Activated gamma-delta T cell treated with Interleukin-2 at 50 U/mL for 16 hours (primary cell): ENCODE data around the gene SLC7A1.

ENCODE experiments used
- DNase-seq: peaks from one replicate; pipeline ENCODE4 v3.0.0-alpha.2; 2020

SLC7A1 gene

DNA sequence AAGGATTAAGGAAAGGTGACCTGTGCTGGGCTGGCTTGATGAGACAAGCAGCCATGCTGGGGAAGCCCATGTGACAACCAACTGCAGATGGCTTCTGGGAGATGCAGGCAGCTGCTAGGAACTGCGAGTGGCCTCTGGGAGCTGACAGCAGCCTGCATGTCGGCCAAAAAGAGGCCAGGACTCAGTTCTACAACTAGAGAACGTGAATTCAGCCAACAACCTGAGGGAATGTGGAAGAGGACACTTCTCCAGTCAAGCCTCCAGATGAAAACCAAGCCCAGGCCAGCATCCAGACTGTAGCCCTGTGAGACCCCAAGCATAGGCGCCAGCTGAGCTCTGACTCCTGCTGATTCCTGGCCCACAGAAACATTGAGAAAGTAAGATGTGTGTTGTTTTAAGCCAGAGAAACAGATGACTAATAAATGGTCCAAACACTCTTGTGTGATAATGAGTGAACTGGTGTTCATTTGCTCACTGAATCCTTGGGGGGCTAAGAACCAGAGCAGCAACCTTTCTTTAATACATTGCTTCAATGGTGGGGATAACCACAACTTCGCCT, 45.0 kb downstream of the SLC7A1 start:
- DNase-seq: no peak

GRCh38 chr13:29548722-29549121, 46.8 kb downstream of the SLC7A1 start:
- DNase-seq: no peak

GRCh38 chr13:29547153-29547552, 48.3 kb downstream of the SLC7A1 start:
- DNase-seq: no peak

GRCh38 chr13:29546662-29547061, 48.8 kb downstream of the SLC7A1 start:
- no peak for DNase-seq

DNA sequence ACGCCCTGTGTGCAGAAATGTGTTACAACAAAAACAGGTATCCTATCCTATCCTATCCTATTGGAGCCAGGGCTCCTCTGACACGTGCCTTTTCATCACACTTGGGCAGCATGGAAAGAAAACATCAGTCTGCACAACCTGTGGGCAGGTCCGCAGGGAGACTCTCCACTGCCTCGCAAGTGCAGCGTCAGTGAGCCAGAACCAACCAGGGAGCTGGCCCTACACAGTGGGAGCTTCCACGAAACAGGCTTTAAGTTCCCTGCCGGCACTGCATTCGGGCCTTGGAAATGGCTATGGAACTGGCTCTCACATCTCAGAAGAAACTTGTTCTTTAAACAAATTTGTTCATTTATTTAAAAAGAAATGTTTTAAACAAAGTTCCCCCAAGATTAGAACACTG, 49.5 kb downstream of the SLC7A1 start:
- DNase-seq: no peak

DNA sequence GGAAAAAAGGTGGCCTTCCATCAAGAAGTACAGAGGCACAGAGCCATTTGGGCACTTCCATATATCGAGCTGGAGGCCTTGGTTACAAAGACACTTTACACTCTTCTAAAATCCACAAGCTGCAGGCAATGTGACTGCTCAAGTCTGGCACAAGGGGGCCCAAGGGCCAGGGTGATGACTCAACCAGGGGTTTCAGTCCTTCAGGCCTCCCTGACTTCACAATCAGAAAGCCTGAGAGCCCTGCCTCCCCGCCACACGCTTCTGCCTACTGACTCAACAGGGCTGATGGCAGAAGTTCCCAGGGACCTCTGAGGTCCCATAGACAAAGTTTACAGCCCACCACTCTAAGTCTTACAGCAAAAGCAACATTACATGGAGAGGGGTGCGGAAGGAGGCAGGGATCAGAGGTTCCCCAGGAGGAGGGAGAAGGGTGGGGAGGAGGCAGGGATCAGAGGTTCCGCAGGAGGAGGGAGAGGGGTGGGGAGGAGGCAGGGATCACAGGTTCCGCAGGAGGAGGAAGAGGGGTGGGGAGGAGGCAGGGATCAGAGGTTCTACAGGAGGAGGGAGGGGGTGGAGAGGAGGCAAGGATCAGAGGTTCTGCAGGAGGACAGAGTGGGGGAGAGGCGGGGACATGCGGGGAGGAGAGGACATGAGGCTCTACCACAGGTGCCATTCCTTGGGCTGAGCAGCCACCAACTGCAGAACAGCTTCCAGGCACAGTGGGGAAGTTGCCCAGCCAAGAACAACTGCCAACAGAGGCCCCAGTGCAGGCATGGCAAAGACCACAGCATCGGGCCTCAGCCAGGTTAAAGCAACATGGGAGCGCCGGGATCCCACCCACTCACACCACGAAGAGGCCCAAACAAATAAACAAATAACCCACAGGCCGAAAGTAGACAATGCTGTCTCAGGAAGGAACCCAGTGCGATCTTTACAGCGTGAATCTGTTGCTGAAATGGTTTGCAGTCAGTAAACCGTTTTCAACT, 52.0 kb downstream of the SLC7A1 start:
- DNase-seq: no peak

DNA sequence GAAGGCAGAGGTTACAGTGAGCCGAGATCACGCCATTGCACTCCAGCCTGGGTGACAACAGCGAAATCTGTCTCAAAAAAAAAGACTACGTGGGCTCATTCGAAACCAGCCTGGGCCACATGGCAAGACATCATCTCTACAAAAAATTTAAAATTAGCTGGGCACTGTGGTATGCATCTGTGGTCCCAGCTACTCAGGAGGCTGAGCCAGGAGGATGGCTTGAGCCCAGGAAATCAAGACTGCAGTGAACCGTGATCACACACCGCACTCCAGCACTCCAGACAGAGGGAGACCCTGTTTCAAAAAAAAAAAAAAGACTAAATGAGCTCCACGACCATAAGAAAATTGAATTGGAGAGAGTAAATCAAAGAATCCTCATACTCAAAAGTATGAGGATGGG, 53.1 kb downstream of the SLC7A1 start:
- DNase-seq: no peak

DNA sequence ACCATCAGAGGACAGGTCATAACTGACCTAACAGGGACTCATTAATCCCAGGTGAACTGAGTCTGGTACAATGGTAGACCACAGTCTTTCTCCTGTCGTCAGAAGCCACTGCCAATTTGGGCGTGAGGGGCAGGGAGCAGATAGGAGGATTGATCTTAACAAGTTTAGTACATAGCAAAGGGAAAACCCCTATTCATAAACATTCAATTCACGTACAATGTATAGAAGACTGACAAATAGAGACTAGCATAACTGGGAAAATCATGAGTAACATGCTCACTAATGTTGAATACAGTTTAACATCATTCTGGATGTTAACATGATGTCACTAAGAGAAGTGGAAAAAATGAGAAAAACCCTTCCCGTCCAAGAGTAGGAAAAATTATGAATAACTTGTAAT, 54.1 kb downstream of the SLC7A1 start:
- no peak for DNase-seq

GRCh38 chr13:29540799-29541198, 54.7 kb downstream of the SLC7A1 start:
- DNase-seq: no peak

- DNase-seq: no peak
Measured at GRCh38 chr13:29540334-29540733, 55.2 kb downstream of the SLC7A1 start.

- no peak for DNase-seq
Measured at GRCh38 chr13:29539856-29540255, 55.6 kb downstream of the SLC7A1 start.

DNA sequence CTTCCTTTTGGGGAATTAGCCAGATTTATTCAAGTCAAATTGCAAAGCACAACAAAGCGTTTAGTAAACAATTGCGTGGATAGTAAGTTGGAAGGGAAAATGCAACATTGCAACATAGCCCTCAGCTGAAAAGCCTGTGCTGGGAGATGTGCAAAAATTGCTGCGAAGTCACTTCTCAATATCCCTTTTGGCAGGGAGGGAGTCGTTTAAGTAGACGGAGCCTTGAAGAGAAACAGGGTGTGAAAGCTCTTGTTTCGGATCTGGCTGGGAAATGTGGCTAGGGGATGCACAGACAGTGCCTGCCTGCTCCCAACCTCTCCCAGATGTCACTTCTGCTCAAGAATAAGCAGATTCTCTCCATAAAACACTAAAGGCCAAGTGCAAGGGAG, 56.8 kb downstream of the SLC7A1 start:
- no peak for DNase-seq

GRCh38 chr13:29537736-29538651, 57.5 kb downstream of the SLC7A1 start:
- DNase-seq: no peak

GRCh38 chr13:29536853-29537252, 58.6 kb downstream of the SLC7A1 start:
- no peak for DNase-seq

GRCh38 chr13:29535663-29536655, 59.5 kb downstream of the SLC7A1 start:
- DNase-seq: no peak

DNA sequence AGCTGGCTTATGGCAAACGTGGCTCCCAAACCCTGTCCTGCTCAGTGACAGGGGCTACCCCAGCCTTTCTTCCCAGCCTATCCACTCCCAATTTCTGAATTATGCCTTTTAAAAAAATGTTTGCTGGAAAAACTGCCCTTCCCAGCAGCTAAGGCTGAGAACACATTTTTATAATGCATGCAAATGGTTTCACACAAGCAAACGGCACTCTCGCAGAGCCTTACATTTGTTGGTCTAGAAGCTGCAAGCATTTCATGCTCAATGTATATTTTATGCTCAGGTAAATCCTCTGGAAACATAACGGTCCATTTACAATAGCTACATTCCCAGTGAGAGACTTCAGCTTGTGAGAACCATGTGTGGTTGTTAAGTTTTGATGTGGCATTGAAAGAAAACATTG, 61.4 kb downstream of the SLC7A1 start:
- no peak for DNase-seq

- no peak for DNase-seq
Measured at GRCh38 chr13:29532821-29533220, 62.7 kb downstream of the SLC7A1 start.

DNA sequence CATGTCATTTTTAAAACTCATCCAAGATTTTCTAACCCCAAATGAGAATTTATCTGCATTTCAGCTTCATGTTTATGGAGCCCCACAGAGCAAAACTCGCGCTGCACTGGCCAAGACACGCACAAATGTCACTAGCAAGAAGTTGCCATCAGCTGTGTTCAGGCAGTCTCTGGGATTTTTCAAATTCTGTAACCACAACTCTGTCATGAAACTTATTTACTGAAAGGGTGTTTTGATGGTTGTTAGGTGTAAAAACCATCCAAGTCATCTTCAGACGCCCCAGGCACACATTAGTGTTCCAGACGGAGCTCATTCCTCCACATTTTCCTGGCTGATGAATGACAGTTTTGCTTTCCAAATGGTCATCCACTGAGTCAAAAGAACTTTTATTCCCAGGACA, 63.4 kb downstream of the SLC7A1 start:
- no peak for DNase-seq

GRCh38 chr13:29530901-29531300, 64.6 kb downstream of the SLC7A1 start:
- no peak for DNase-seq

DNA sequence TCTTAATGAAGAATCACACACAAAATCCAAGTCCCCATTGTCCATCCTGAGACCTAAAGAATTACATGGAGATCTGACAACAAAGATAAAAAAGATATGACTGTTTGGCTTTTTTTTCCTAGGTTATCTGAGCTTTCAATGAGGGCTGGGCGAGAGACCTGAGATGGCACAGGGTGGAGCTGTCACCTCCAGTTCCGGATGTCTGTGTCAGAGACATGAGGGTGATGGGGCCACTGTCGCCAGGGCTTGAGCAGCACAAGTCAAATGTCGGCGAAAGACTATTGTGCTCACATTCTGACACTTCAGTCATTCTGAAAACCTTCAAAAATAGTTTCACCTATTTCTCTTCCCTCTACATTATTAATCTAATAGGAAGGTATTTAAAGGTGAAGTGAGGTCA, 65.7 kb downstream of the SLC7A1 start:
- DNase-seq: no peak

DNA sequence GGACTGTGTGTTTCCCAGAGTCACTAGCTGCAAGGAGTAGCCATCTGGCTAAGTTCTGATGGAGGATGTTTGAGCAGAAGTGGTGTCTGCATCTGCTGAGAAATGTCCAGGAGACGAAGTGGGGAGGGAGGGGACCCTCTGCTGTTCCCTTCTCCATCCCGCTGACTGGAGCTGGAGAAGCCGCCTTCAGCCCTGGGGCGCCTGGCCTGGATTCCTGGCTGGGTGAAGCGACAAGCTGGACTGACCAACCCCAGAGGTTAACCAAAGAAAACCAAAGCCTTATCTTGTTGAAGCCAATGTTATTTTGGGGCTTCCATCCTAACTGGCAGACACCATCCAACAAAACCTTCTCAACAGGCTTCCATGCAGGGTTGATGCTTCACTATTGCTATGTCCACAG, 67.6 kb downstream of the SLC7A1 start:
- no peak for DNase-seq

GRCh38 chr13:29527511-29527910, 68.0 kb downstream of the SLC7A1 start:
- DNase-seq: no peak
